Activated CD8-positive, alpha-beta T cell treated with anti-CD3 and anti-CD28 coated beads for 36 hours (primary cell): ENCODE results near the gene GAREM1. TPM values are rescaled to one million over a fixed set of nuclear protein-coding genes. Genes with fewer than 3 reads are reported as not detected.

Source experiments
- ATAC-seq: fragments of 200-7000 bp; cut with Tn5 transposase; one replicate; pipeline ENCODE4 v1.10.0; 2021; ENCODE audit warnings: mild to moderate bottlenecking, moderate library complexity
- CTCF ChIA-PET: fragments of 350-600 bp; sonication (Branson Sonifier 250); formaldehyde crosslinking; loops from one replicate; lab custom pipeline; 2021; ENCODE audit warnings: antibody characterized with exemption; lab: Charles Lee
- POLR2A ChIA-PET: fragments of 350-600 bp; sonication (Branson Sonifier 250); formaldehyde crosslinking; loops from one replicate; lab custom pipeline; 2021; ENCODE audit warnings: antibody characterized with exemption; lab: Charles Lee
- DNase-seq: peaks from one replicate; pipeline ENCODE4 v3.0.0-alpha.2; 2020
- H3K27ac Mint-ChIP-seq: one replicate; pipeline ENCODE4 v1.8.0; 2021; ENCODE audit warnings: mild to moderate bottlenecking, mixed read lengths
- H3K27me3 Mint-ChIP-seq: one replicate; pipeline ENCODE4 v1.8.0; 2021; ENCODE audit warnings: mixed read lengths
- H3K36me3 Mint-ChIP-seq: one replicate; pipeline ENCODE4 v1.8.0; 2021; ENCODE audit warnings: low read depth, mixed read lengths
- H3K4me1 Mint-ChIP-seq: one replicate; pipeline ENCODE4 v1.8.0; 2021; ENCODE audit warnings: low read depth, mixed read lengths
- H3K4me3 Mint-ChIP-seq: one replicate; pipeline ENCODE4 v1.8.0; 2021; ENCODE audit warnings: mild to moderate bottlenecking, moderate library complexity, mixed read lengths
- H3K9me3 Mint-ChIP-seq: one replicate; pipeline ENCODE4 v1.8.0; 2021; ENCODE audit warnings: mixed read lengths
- CTCF ChIP-seq: fragments of 200-600 bp; IDR thresholded peaks from one replicate; pipeline ENCODE4 v1.8.0; 2022; ENCODE audit warnings: antibody characterized with exemption, mild to moderate bottlenecking
- intact Hi-C: fragments of 100-400 bp; cut with micrococcal nuclease; formaldehyde crosslinking; loops from one replicate; pipeline ENCODE4 v1.10.0; 2022
- total RNA-seq, 2 experiments: library from RNA; stranded (reverse); gene quantifications; one replicate each; pipeline ENCODE4 v1.2.3, GENCODE V29; 2021

Gene GAREM1
- total RNA-seq, 2 experiments from 2014 or later = not detected

GRCh38 chr18:32310774-32311173, 159.9 kb downstream of the GAREM1 start:
- DNase-seq = no peak
- Mint-ChIP-seq H3K9me3 (no peaks in the 10 kb centered on the region), H3K27me3 (no peaks in the 10 kb centered on the region), H3K4me3 (no peak overlapping the region), H3K36me3 (no peaks in the 10 kb centered on the region), H3K27ac (no peak overlapping the region), H3K4me1 (no peaks in the 10 kb centered on the region)
- TF ChIP-seq CTCF = no peak
- no peak for ATAC-seq
- POLR2A ChIA-PET = interaction anchor here (0.6 kb wide), 1 partner anchor 296 kb away, joined by 4 read pairs; no protein-coding TSS in a partner anchor
- intact Hi-C loops = no loop called here
- CTCF ChIA-PET = interaction anchor here (1.2 to 2.1 kb wide), 3 partner anchors 22 to 153 kb away, joined by 5 to 6 read pairs (median 5); no protein-coding TSS in a partner anchor

- ChIA-PET POLR2A (no interaction called here), CTCF (interaction anchor here (1.1 to 2.1 kb wide), 4 partner anchors 14 to 152 kb away, joined by 3 to 6 read pairs (median 5); no protein-coding TSS in a partner anchor)
These were observed 160.6 kb downstream of the GAREM1 start for GRCh38 chr18:32310101-32310500.

GRCh38 chr18:32308493-32309120, 162.1 kb downstream of the GAREM1 start:
- POLR2A ChIA-PET = no interaction called here

More at GRCh38 chr18:32310101-32310500, 160.6 kb downstream of the GAREM1 start:
- Mint-ChIP-seq H3K27me3 (peaks cover 2% of the 10 kb centered on the region), H3K27ac (no peak overlapping the region), H3K4me3 (no peak overlapping the region), H3K36me3 (no peaks in the 10 kb centered on the region), H3K4me1 (no peaks in the 10 kb centered on the region), H3K9me3 (no peaks in the 10 kb centered on the region)
- ATAC-seq (no peak), DNase-seq (no peak)
- intact Hi-C loops = no loop called here
- no peak for TF ChIP-seq CTCF

GRCh38 chr18:32303400-32303799, 167.3 kb downstream of the GAREM1 start:
- no peaks in the 10 kb centered on the region for H3K36me3 Mint-ChIP-seq
- intact Hi-C loops = no loop called here
- no peak overlapping the region for H3K27ac Mint-ChIP-seq
- DNase-seq (no peak), ATAC-seq (no peak)
- POLR2A ChIA-PET = no interaction called here
- H3K4me1 Mint-ChIP-seq = peaks cover 6% of the 10 kb centered on the region
- CTCF ChIA-PET = interaction anchor here (2.1 kb wide), 1 partner anchor 32 kb away, joined by 7 read pairs; no protein-coding TSS in a partner anchor
- H3K27me3 Mint-ChIP-seq = peaks cover 12% of the 10 kb centered on the region
- TF ChIP-seq CTCF = no peak
- H3K9me3 Mint-ChIP-seq = no peaks in the 10 kb centered on the region
- no peak overlapping the region for H3K4me3 Mint-ChIP-seq

More at GRCh38 chr18:32308493-32309120, 162.1 kb downstream of the GAREM1 start:
- TF ChIP-seq CTCF = no peak
- intact Hi-C loops = no loop called here
- H3K27ac Mint-ChIP-seq = no peak overlapping the region
- H3K4me1 Mint-ChIP-seq = no peaks in the 10 kb centered on the region
- no peaks in the 10 kb centered on the region for H3K36me3 Mint-ChIP-seq
- H3K9me3 Mint-ChIP-seq = no peaks in the 10 kb centered on the region
- CTCF ChIA-PET = interaction anchor here (0.5 kb wide), 1 partner anchor 356 kb away, joined by 3 read pairs; no protein-coding TSS in a partner anchor
- no peak overlapping the region for H3K4me3 Mint-ChIP-seq
- peaks cover 5% of the 10 kb centered on the region for H3K27me3 Mint-ChIP-seq
- ATAC-seq (no peak), DNase-seq (no peak)

DNA sequence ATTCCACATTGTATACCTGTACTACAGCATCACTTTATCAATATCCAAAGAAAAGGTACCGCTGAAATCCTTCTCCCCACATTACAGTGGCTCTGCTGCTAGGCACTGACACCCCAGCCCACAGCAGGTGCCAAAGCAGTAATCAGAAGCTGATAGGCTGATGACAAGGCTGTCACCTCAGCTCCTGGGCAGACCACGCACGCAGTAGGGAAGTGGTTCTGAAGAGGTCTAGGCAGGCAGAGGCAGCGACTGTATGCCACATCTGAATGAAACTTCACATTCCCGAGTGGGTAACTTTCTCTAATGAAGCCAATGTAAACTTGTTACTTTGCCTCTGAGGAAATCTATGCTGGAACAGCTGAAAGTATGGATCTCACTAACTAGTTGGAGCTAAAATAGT, 167.9 kb downstream of the GAREM1 start:
- POLR2A ChIA-PET = no interaction called here
- Mint-ChIP-seq H3K27me3 (peaks cover 17% of the 10 kb centered on the region), H3K4me1 (peaks cover 6% of the 10 kb centered on the region), H3K9me3 (no peaks in the 10 kb centered on the region), H3K36me3 (no peaks in the 10 kb centered on the region), H3K4me3 (no peak overlapping the region), H3K27ac (no peak overlapping the region)
- CTCF ChIA-PET = interaction anchor here (0.9 to 2.1 kb wide), 3 partner anchors 13 to 145 kb away, joined by 3 to 7 read pairs (median 4); no protein-coding TSS in a partner anchor
- no peak for DNase-seq
- no peak for ATAC-seq
- no peak for TF ChIP-seq CTCF
- intact Hi-C loops = no loop called here
